ENCODE data around the gene ARHGAP44. TPM values are rescaled to one million over a fixed set of nuclear protein-coding genes. Genes with fewer than 3 reads are reported as not detected.
"Not testable (repeated sequence)": the region's sequence is repeated elsewhere in the genome, so short reads cannot be mapped to it uniquely, and the experiment has no call there.

Gene ARHGAP44
- polyA plus RNA-seq, 6 donors from 2014 or later = 0.07 to 0.16 TPM; not detected in 4

DNA sequence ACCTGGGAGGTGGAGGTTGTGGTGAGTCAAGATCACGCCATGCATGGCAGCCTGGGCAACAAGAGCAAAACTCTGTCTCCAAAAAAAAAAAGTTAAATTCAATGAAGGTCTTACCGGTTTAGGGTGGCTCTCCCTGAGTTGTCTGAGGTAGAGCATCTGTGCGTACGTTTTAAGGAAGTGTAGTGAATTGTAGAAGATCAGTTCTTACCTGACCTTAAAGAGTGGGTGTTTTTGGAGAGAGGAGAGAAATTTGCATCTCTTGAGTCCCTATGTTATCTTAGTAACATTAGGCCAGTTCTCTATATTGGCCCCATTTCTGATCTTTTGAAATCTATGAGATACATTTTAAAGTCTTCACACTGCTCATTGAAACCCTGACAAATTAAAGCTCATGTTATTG, 172.4 kb downstream of the ARHGAP44 start:
- H3K9me3 Mint-ChIP-seq = peaks cover 0 to 15% (median 9%) of the 10 kb centered on the region in 7 donors

DNA sequence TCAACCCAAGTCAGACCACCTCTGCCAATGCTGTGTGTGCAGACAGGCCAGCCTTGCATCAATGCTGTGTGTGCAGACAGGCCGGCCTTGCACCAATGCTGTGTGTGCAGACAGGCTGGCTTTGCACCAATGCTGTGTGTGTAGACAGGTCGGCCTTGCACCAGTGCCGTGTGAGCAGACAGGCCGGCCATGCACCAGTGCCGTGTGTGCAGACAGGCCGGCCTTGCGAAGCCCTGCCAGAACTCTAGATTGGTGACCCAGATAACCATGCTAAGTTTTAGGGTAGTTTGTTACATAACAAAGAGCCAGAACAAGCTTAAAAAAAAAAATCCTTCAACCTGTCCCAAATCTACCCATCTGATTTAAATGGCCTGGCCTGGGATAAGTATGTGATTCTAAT, 174.2 kb downstream of the ARHGAP44 start:
- H3K27me3 Mint-ChIP-seq = peaks cover 0 to 8% (median 0%) of the 10 kb centered on the region in 3 donors
- ATAC-seq (ENCODE audit: low read depth in 2 of 2) = no peak
- no peaks in the 10 kb centered on the region for H3K36me3 Mint-ChIP-seq
- peaks cover 0 to 5% (median 2%) of the 10 kb centered on the region in 7 donors for H3K9me3 Mint-ChIP-seq
- H3K4me1 Mint-ChIP-seq = no peaks in the 10 kb centered on the region
- no peak overlapping the region for H3K27ac Mint-ChIP-seq
- DNase-seq = no peak
- no peak overlapping the region for H3K4me3 Mint-ChIP-seq

More for the DNA sequence above, 172.4 kb downstream of the ARHGAP44 start:
- H3K27me3 Mint-ChIP-seq = peaks cover 0 to 3% (median 0%) of the 10 kb centered on the region in 3 donors
- DNase-seq (no peak), ATAC-seq (ENCODE audit: low read depth in 2 of 2) (no peak)
- H3K4me3 Mint-ChIP-seq = no peak overlapping the region
- H3K36me3 Mint-ChIP-seq = no peaks in the 10 kb centered on the region
- no peak overlapping the region for H3K27ac Mint-ChIP-seq
- no peaks in the 10 kb centered on the region for H3K4me1 Mint-ChIP-seq

DNA sequence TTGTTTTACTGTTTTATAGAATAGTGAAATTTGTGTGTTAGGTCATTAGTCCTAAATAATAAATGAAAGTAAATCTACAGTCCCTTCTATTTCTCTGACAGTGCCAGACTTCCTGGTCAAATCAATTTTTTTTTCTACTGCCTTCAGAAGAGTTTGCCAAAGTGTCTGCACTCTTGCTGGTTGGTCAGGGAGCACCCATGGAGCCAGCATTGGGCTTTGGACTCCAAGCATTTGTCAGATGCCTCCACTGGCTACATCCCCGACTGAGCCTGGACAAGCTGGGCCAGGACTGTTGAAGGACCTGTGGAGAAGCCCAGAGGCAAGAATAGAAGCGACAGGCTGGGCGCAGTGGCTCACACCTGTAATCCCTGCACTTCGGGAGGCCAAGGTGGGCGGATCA, 174.9 kb downstream of the ARHGAP44 start:
- Mint-ChIP-seq H3K36me3 (no peaks in the 10 kb centered on the region), H3K27me3 (peaks cover 0 to 8% (median 4%) of the 10 kb centered on the region in 3 donors), H3K4me3 (no peak overlapping the region), H3K4me1 (no peaks in the 10 kb centered on the region), H3K9me3 (no peaks in the 10 kb centered on the region), H3K27ac (no peak overlapping the region)
- no peak for DNase-seq
- no peak for ATAC-seq (ENCODE audit: low read depth in 2 of 2)

DNA sequence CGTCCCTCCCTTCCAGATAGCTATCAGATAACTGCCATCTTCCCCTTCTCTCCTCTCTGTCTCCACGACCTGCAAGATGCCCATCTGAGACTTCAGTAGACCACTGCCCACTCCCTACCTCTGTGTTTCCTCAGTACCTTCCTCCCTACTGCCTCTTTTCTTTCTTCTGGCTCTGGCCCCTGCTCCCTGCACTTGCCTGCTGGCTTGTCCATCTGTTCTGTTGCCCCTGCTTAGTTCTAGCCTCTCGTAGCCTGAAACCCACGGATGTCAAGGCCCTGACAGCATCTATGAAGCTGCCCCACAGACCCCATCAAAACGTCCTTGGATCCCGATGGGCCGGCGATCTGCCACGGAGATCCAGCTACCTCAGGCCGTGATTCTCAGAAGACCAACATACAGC, 175.5 kb downstream of the ARHGAP44 start:
- Mint-ChIP-seq H3K36me3 (no peaks in the 10 kb centered on the region), H3K4me1 (no peaks in the 10 kb centered on the region), H3K9me3 (no peaks in the 10 kb centered on the region), H3K27ac (no peak overlapping the region), H3K4me3 (no peak overlapping the region), H3K27me3 (peaks cover 0 to 8% (median 4%) of the 10 kb centered on the region in 3 donors)
- DNase-seq (no peak), ATAC-seq (ENCODE audit: low read depth in 2 of 2) (no peak)

DNA sequence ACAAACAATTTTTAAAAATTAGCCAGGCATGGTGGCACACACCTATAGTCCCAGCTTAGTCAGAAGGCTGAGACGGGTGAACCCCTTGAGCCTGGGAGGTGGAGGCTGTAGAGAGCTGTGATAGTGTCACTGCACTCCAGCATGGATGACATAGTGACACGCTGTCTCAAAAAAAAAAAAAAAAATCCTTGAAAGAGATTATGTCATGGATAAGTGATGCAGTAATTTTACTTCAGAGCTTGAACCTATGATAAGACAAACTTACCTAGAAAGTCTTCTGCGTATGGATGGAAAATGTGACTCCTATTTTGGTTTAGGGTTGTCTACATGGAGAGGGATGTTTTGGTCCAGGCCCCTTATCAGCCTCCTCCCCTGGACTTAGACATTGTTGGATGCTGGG, 176.7 kb downstream of the ARHGAP44 start:
- no peak for DNase-seq
- no peaks in the 10 kb centered on the region for H3K9me3 Mint-ChIP-seq
- H3K27me3 Mint-ChIP-seq = peaks cover 11 to 13% (median 12%) of the 10 kb centered on the region in 3 donors
- H3K36me3 Mint-ChIP-seq = no peaks in the 10 kb centered on the region
- H3K4me3 Mint-ChIP-seq = no peak overlapping the region
- H3K4me1 Mint-ChIP-seq = no peaks in the 10 kb centered on the region
- ATAC-seq (ENCODE audit: low read depth in 2 of 2) = no peak
- peak overlapping the region in 1 of 6 donors; percentile 30 for H3K27ac Mint-ChIP-seq

DNA sequence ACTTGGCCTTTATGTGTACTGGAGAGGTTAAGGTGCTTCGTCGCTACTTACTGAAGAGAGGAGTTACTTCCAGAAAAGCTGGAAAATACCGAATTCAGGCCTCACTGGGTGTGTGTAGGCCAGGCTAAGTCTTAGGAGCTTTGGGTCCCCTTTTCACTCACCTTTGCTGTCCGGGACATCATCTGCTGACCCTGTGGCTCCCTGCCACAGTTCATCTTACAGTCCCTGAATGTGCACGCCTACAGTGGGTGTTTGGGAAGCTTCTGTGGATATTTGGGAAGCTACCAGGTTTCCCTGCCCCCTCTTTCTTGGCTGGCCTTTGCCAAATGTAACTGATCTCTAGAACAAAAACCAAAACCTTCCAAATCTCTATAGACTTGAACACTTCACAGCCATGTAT, 177.1 kb downstream of the ARHGAP44 start:
- no peaks in the 10 kb centered on the region for H3K9me3 Mint-ChIP-seq
- H3K4me3 Mint-ChIP-seq = no peak overlapping the region
- peaks cover 13 to 17% (median 15%) of the 10 kb centered on the region in 3 donors for H3K27me3 Mint-ChIP-seq
- peak overlapping the region in 1 of 6 donors; percentile 30 for H3K27ac Mint-ChIP-seq
- no peaks in the 10 kb centered on the region for H3K36me3 Mint-ChIP-seq
- H3K4me1 Mint-ChIP-seq = no peaks in the 10 kb centered on the region
- DNase-seq (no peak), ATAC-seq (ENCODE audit: low read depth in 2 of 2) (no peak)

DNA sequence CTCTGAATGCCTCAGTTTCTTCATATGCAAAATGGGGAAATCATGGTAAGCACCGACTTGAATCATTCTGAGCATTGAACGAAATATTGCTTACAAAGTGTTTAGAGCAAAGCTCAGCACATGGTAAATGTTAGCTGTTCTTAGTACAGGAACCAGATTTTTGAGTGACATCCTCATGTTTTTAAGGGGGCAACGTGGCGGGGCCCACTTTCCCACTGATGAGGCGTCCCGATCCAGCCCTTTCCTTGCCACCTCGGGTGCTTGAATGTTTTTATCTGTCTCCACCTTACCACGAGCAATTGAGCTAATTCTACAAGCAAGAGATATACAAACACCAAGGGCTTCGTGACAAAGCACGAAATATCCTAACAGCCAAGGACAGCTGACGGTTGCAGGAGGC, 178.7 kb downstream of the ARHGAP44 start:
- no peak overlapping the region for H3K4me3 Mint-ChIP-seq
- no peak for ATAC-seq (ENCODE audit: low read depth in 2 of 2)
- H3K27me3 Mint-ChIP-seq = peaks cover 23 to 27% (median 26%) of the 10 kb centered on the region in 3 donors
- H3K27ac Mint-ChIP-seq = no peak overlapping the region
- peaks cover 0 to 1% (median 0%) of the 10 kb centered on the region in 7 donors for H3K9me3 Mint-ChIP-seq
- DNase-seq = no peak
- no peaks in the 10 kb centered on the region for H3K4me1 Mint-ChIP-seq
- no peaks in the 10 kb centered on the region for H3K36me3 Mint-ChIP-seq

DNA sequence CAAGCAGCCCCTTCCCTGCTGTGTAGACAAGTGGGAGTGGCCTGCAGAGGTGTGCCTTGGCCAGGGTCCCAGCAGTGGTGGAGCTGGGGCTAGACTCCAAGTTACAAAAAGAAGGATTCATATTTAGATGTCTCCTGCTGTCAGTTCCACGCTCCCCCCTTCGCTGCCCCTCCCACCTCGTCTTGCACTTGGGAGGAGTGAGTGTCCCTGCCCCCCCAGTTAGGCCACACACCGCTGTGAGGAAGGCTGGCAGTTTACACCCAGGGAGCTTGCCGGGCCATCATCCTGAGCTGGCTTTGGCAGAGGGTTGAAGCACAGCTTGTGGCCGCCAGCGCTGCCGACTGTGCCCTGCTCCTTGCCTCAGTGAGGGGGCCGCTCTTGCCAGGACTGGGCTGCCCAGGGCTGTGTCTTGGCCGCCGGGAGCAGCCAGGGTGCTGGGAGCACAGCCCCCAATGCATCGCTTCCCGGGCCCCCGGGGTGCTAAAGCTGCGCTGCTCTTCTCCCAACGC, 184.3 kb downstream of the ARHGAP44 start:
- Mint-ChIP-seq H3K27ac (no peak overlapping the region), H3K4me3 (no peak overlapping the region), H3K36me3 (no peaks in the 10 kb centered on the region), H3K4me1 (peaks cover 3 to 5% (median 4%) of the 10 kb centered on the region in 3 donors), H3K27me3 (peaks cover 46 to 72% (median 54%) of the 10 kb centered on the region in 3 donors), H3K9me3 (peaks cover 0 to 1% (median 0%) of the 10 kb centered on the region in 7 donors)
- ATAC-seq (ENCODE audit: low read depth in 2 of 2) = no peak
- DNase-seq = no peak

DNA sequence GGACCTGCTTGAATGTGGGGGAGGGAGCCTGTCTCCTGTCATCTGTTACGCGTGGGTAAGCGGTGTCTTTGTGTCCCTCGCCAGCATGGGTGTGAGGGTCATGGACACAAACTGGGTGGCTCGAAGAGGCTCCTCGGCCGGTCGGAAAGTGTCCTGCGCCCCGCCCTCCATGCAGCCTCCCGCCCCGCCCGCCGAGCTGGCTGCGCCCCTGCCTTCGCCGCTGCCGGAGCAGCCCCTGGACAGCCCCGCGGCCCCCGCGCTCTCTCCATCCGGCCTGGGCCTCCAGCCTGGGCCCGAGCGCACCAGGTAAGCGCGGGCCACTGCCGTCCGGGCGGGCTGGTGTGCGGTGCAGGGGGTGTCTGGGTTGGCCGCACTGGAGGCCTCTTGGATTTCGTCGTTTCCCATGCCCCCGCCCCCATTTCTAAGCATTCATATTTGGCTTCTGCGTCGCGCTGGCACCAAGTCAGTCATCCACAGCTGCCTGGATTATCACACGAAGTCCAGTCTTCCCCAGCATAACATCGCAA, 184.8 kb downstream of the ARHGAP44 start:
- Mint-ChIP-seq H3K27me3 (peaks cover 46 to 74% (median 54%) of the 10 kb centered on the region in 3 donors), H3K4me1 (peaks cover 3 to 5% (median 4%) of the 10 kb centered on the region in 3 donors), H3K27ac (peak overlapping the region in 2 of 6 donors; percentile 64 to 78), H3K9me3 (peaks cover 0 to 1% (median 0%) of the 10 kb centered on the region in 7 donors), H3K4me3 (no peak overlapping the region), H3K36me3 (no peaks in the 10 kb centered on the region)
- ATAC-seq (ENCODE audit: low read depth in 2 of 2) (no peak), DNase-seq (no peak)

DNA sequence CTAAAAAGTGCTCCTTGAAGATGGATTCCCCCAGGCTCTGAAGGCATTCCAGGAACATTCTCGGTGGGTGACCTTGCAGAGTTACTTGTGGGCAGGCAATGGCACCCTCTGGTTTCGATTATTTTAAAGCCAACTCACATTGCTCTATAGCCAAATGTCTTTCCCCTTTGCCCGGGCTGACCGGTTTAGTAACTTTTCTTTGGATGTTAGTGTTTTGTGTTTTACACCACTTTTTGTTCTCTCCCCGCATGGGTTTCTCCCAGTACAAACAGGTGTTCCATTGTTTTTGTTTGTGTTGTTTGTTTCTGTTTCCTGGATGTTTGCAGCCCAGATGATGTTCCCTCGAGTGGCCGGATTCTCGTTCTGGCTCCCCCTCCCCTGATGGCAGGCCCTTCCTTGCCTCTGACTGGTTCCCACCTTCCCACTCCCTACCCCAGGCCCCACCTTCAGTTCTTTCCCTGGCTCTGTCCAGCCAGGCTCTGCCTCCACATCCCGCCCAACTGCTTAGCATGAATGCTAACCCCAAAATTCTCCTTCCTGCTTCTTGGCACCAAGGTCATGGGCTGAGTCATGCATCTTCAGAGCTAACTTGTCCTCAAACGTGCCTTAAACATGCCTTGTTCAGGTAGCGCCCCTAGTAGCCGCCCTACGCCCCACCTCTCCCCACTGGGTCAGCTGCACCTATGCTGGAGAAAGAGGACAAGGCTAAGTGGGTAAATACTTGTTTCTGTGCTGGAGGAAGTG, 187.9 kb downstream of the ARHGAP44 start:
- H3K36me3 Mint-ChIP-seq = no peaks in the 10 kb centered on the region
- H3K27ac Mint-ChIP-seq = peak overlapping the region in 1 of 6 donors; percentile 66
- DNase-seq (no peak), ATAC-seq (ENCODE audit: low read depth in 2 of 2) (no peak)
- peaks cover 0 to under 1% (median 0%) of the 10 kb centered on the region in 7 donors for H3K9me3 Mint-ChIP-seq
- H3K4me3 Mint-ChIP-seq = no peak overlapping the region
- H3K27me3 Mint-ChIP-seq = peaks cover 31 to 60% (median 37%) of the 10 kb centered on the region in 3 donors
- peaks cover 3 to 8% (median 7%) of the 10 kb centered on the region in 3 donors for H3K4me1 Mint-ChIP-seq

DNA sequence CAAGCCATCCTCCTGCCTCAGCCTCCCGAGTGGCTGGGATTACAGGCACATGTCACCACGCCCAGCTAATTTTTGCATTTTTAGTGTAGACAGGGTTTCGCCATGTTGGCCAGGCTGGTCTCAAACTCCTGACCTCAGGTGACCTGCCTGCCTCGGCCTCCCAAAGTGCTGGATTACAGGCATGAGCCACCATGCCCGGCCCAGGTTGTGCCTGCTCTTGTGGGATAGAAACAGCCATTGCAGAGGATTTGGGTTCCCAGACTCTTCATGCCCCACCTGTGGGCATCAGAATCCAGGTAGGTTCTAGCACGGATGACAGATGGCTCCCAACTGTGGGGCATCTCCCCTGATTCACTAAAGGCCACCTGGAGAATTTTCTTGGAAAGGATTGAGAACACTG, 189.5 kb downstream of the ARHGAP44 start:
- Mint-ChIP-seq H3K4me1 (peaks cover 3 to 12% (median 9%) of the 10 kb centered on the region in 3 donors), H3K27me3 (peaks cover 22 to 54% (median 34%) of the 10 kb centered on the region in 3 donors)
- not testable (repeated sequence) for H3K9me3 Mint-ChIP-seq; H3K36me3 Mint-ChIP-seq; H3K4me3 Mint-ChIP-seq; H3K27ac Mint-ChIP-seq; ATAC-seq (ENCODE audit: low read depth in 2 of 2); DNase-seq

DNA sequence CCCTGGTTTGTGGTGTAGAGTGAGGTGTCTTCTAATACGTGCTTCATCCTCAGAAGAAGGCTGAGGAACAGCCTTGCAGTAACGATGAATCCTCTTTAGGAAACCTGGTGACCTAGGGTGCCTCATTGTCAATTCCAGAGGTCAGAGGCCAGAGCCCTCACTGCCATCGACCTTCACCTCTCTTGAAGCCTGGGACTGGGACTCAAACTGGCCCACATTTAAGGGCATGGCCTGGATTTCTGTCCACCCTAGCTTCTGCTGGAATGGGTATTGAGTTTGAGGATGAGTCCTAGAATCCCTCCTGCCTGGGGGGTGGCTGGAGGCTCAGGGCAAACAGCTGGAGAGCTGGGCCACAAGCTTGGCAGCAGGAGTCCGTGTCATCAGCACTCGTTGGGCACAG, 189.9 kb downstream of the ARHGAP44 start:
- DNase-seq (no peak), ATAC-seq (ENCODE audit: low read depth in 2 of 2) (no peak)
- Mint-ChIP-seq H3K27ac (no peak overlapping the region), H3K27me3 (peaks cover 18 to 49% (median 33%) of the 10 kb centered on the region in 3 donors), H3K9me3 (peaks cover 0 to 4% (median 0%) of the 10 kb centered on the region in 7 donors), H3K36me3 (no peaks in the 10 kb centered on the region), H3K4me1 (peaks cover 2 to 10% (median 9%) of the 10 kb centered on the region in 3 donors), H3K4me3 (no peak overlapping the region)

DNA sequence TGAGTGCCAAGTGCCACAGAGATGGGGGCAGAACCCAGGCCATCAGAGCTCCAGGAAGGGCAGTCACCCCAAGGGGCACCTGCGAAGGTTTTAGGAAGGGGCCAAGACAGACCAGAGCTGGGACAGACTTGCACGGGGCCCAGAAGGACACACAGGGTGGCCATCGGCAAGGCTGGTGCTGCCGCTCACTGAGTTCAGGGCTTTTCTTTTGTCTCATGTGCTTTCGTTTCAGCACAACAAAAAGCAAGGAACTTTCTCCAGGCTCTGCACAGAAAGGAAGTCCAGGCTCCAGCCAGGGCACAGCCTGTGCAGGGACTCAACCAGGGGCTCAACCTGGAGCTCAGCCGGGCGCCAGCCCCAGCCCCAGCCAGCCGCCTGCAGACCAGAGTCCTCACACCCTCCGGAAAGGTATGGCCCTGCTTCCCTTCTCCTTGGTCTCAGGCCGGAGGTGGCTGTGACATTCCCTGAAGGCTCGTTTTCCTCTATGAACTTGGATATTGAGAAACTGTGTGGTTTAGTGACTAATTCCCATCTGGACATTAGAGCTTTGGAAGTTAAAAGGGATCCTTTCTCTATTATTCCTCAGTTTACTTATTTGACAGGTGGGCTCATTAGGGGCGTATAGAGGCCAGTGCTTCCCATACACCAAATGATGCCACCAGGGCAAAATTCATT, 190.7 kb downstream of the ARHGAP44 start:
- Mint-ChIP-seq H3K4me1 (peaks cover 0 to 7% (median 5%) of the 10 kb centered on the region in 3 donors), H3K27ac (no peak overlapping the region), H3K4me3 (no peak overlapping the region), H3K27me3 (peaks cover 14 to 43% (median 29%) of the 10 kb centered on the region in 3 donors), H3K9me3 (peaks cover 0 to 4% (median 0%) of the 10 kb centered on the region in 7 donors), H3K36me3 (no peaks in the 10 kb centered on the region)
- no peak for ATAC-seq (ENCODE audit: low read depth in 2 of 2)
- DNase-seq = no peak
